ENCODE results near the gene ACKR2.
A peak's percentile ranks its signal among the peaks of the same experiment; 100 is the strongest.

The ACKR2 gene

GRCh38 chr3:42831321-42831713 lies 22.1 kb downstream of the ACKR2 start:
- ATAC-seq: peak; percentile 66
- no peak overlapping the region for H3K4me3 Mint-ChIP-seq
- H3K27me3 Mint-ChIP-seq: peaks cover 38% of the 10 kb centered on the region
- H3K27ac Mint-ChIP-seq: no peak overlapping the region
- no peaks in the 10 kb centered on the region for H3K4me1 Mint-ChIP-seq
- H3K36me3 Mint-ChIP-seq: no peaks in the 10 kb centered on the region
- H3K9me3 Mint-ChIP-seq: no peaks in the 10 kb centered on the region

- no peaks in the 10 kb centered on the region for H3K9me3 Mint-ChIP-seq
- no peak overlapping the region for H3K4me3 Mint-ChIP-seq
- H3K4me1 Mint-ChIP-seq: peaks cover 13% of the 10 kb centered on the region
- no peaks in the 10 kb centered on the region for H3K36me3 Mint-ChIP-seq
- no peak overlapping the region for H3K27ac Mint-ChIP-seq
- peaks cover 9% of the 10 kb centered on the region for H3K27me3 Mint-ChIP-seq
- no peak for ATAC-seq
These were observed 27.2 kb downstream of the ACKR2 start for GRCh38 chr3:42836150-42837123.

GRCh38 chr3:42838571-42838970 lies 29.3 kb downstream of the ACKR2 start:
- Mint-ChIP-seq H3K27ac (no peak overlapping the region), H3K36me3 (no peaks in the 10 kb centered on the region), H3K27me3 (peaks cover 9% of the 10 kb centered on the region), H3K9me3 (no peaks in the 10 kb centered on the region), H3K4me1 (peaks cover 13% of the 10 kb centered on the region), H3K4me3 (no peak overlapping the region)
- ATAC-seq: no peak

- peak; percentile 92 for ATAC-seq
- H3K4me3 Mint-ChIP-seq: peak overlapping the region; percentile 80
These were observed 30.4 kb downstream of the ACKR2 start for GRCh38 chr3:42839616-42840015.

GRCh38 chr3:42841332-42841731 lies 32.1 kb downstream of the ACKR2 start:
- Mint-ChIP-seq H3K4me1 (peaks cover 13% of the 10 kb centered on the region), H3K36me3 (no peaks in the 10 kb centered on the region), H3K27ac (no peak overlapping the region), H3K4me3 (no peak overlapping the region), H3K9me3 (no peaks in the 10 kb centered on the region), H3K27me3 (no peaks in the 10 kb centered on the region)
- ATAC-seq: no peak

More at GRCh38 chr3:42839616-42840015, 30.4 kb downstream of the ACKR2 start:
- H3K27me3 Mint-ChIP-seq: peaks cover 9% of the 10 kb centered on the region
- H3K9me3 Mint-ChIP-seq: no peaks in the 10 kb centered on the region
- H3K36me3 Mint-ChIP-seq: no peaks in the 10 kb centered on the region
- peaks cover 13% of the 10 kb centered on the region for H3K4me1 Mint-ChIP-seq
- H3K27ac Mint-ChIP-seq: peak overlapping the region; percentile 86

GRCh38 chr3:42843713-42844411 lies 34.6 kb downstream of the ACKR2 start:
- ATAC-seq: no peak
- no peak overlapping the region for H3K27ac Mint-ChIP-seq

GRCh38 chr3:42844412-42844713 lies 35.1 kb downstream of the ACKR2 start:
- no peaks in the 10 kb centered on the region for H3K36me3 Mint-ChIP-seq
- no peak overlapping the region for H3K4me3 Mint-ChIP-seq
- H3K27me3 Mint-ChIP-seq: no peaks in the 10 kb centered on the region
- H3K27ac Mint-ChIP-seq: no peak overlapping the region
- no peaks in the 10 kb centered on the region for H3K9me3 Mint-ChIP-seq
- ATAC-seq: no peak
- peaks cover 30% of the 10 kb centered on the region for H3K4me1 Mint-ChIP-seq

More at GRCh38 chr3:42843713-42844411, 34.6 kb downstream of the ACKR2 start:
- no peaks in the 10 kb centered on the region for H3K27me3 Mint-ChIP-seq
- peaks cover 32% of the 10 kb centered on the region for H3K4me1 Mint-ChIP-seq
- no peaks in the 10 kb centered on the region for H3K9me3 Mint-ChIP-seq
- H3K36me3 Mint-ChIP-seq: no peaks in the 10 kb centered on the region
- no peak overlapping the region for H3K4me3 Mint-ChIP-seq

- Mint-ChIP-seq H3K4me3 (no peak overlapping the region), H3K27ac (no peak overlapping the region)
These were observed 35.6 kb downstream of the ACKR2 start for GRCh38 chr3:42844815-42845214.

GRCh38 chr3:42846685-42847522 lies 37.7 kb downstream of the ACKR2 start:
- peaks cover 19% of the 10 kb centered on the region for H3K4me1 Mint-ChIP-seq
- H3K27ac Mint-ChIP-seq: peak overlapping the region; percentile 77
- peak; percentile 92 for ATAC-seq
- no peaks in the 10 kb centered on the region for H3K27me3 Mint-ChIP-seq
- H3K4me3 Mint-ChIP-seq: peak overlapping the region; percentile 31
- H3K36me3 Mint-ChIP-seq: no peaks in the 10 kb centered on the region
- H3K9me3 Mint-ChIP-seq: no peaks in the 10 kb centered on the region

More at GRCh38 chr3:42844815-42845214, 35.6 kb downstream of the ACKR2 start:
- ATAC-seq: no peak
- Mint-ChIP-seq H3K36me3 (no peaks in the 10 kb centered on the region), H3K27me3 (no peaks in the 10 kb centered on the region), H3K9me3 (no peaks in the 10 kb centered on the region), H3K4me1 (peaks cover 25% of the 10 kb centered on the region)

GRCh38 chr3:42847731-42848130 lies 38.5 kb downstream of the ACKR2 start:
- no peaks in the 10 kb centered on the region for H3K9me3 Mint-ChIP-seq
- ATAC-seq: no peak
- no peak overlapping the region for H3K4me3 Mint-ChIP-seq

GRCh38 chr3:42849017-42849416 lies 39.8 kb downstream of the ACKR2 start:
- no peak for ATAC-seq
- H3K36me3 Mint-ChIP-seq: no peaks in the 10 kb centered on the region
- no peaks in the 10 kb centered on the region for H3K9me3 Mint-ChIP-seq
- H3K27ac Mint-ChIP-seq: no peak overlapping the region
- no peak overlapping the region for H3K4me3 Mint-ChIP-seq
- H3K27me3 Mint-ChIP-seq: no peaks in the 10 kb centered on the region
- H3K4me1 Mint-ChIP-seq: peaks cover 19% of the 10 kb centered on the region

More at GRCh38 chr3:42847731-42848130, 38.5 kb downstream of the ACKR2 start:
- H3K36me3 Mint-ChIP-seq: no peaks in the 10 kb centered on the region
- no peaks in the 10 kb centered on the region for H3K27me3 Mint-ChIP-seq
- peaks cover 19% of the 10 kb centered on the region for H3K4me1 Mint-ChIP-seq
- H3K27ac Mint-ChIP-seq: peak overlapping the region; percentile 77

GRCh38 chr3:42850263-42850662 lies 41.0 kb downstream of the ACKR2 start:
- Mint-ChIP-seq H3K36me3 (no peaks in the 10 kb centered on the region), H3K27me3 (peaks cover 4% of the 10 kb centered on the region), H3K9me3 (no peaks in the 10 kb centered on the region), H3K4me3 (no peak overlapping the region), H3K4me1 (peaks cover 19% of the 10 kb centered on the region), H3K27ac (no peak overlapping the region)
- ATAC-seq: no peak

- H3K27me3 Mint-ChIP-seq: peaks cover 10% of the 10 kb centered on the region
- no peak overlapping the region for H3K4me3 Mint-ChIP-seq
- no peak for ATAC-seq
- no peaks in the 10 kb centered on the region for H3K9me3 Mint-ChIP-seq
- H3K36me3 Mint-ChIP-seq: no peaks in the 10 kb centered on the region
- peaks cover 18% of the 10 kb centered on the region for H3K4me1 Mint-ChIP-seq
- H3K27ac Mint-ChIP-seq: no peak overlapping the region
These were observed 42.1 kb downstream of the ACKR2 start for GRCh38 chr3:42851228-42851834.

- H3K27me3 Mint-ChIP-seq: peaks cover 10% of the 10 kb centered on the region
- no peaks in the 10 kb centered on the region for H3K9me3 Mint-ChIP-seq
- no peak for ATAC-seq
- H3K36me3 Mint-ChIP-seq: no peaks in the 10 kb centered on the region
- no peak overlapping the region for H3K4me3 Mint-ChIP-seq
- H3K27ac Mint-ChIP-seq: no peak overlapping the region
- peaks cover 7% of the 10 kb centered on the region for H3K4me1 Mint-ChIP-seq
These were observed 43.2 kb downstream of the ACKR2 start for GRCh38 chr3:42852441-42852840.

GRCh38 chr3:42853056-42853455 lies 43.8 kb downstream of the ACKR2 start:
- H3K36me3 Mint-ChIP-seq: no peaks in the 10 kb centered on the region
- H3K4me1 Mint-ChIP-seq: peaks cover 1% of the 10 kb centered on the region
- H3K27ac Mint-ChIP-seq: no peak overlapping the region
- ATAC-seq: no peak
- no peaks in the 10 kb centered on the region for H3K9me3 Mint-ChIP-seq
- H3K4me3 Mint-ChIP-seq: no peak overlapping the region
- H3K27me3 Mint-ChIP-seq: peaks cover 10% of the 10 kb centered on the region
